Lower leg skin (tissue), 4 donors: ENCODE data around the gene LRIT1. TPM values are rescaled to one million over a fixed set of nuclear protein-coding genes. Genes with fewer than 3 reads are reported as not detected.
A peak's percentile ranks its signal among the peaks of the same experiment; 100 is the strongest.

ENCODE experiments used
- DNase-seq, 2 donors: peaks; one replicate each; pipeline ENCODE4 v3.0.0-alpha.2; 2019; ENCODE audit warnings: low spot score in 2 of 2
- H3K4me3 ChIP-seq: fragments of 200-600 bp; sonication (generic); 2 replicates; pipeline ENCODE4 v1.5.1; 2017; ENCODE audit warnings: mild to moderate bottlenecking, low read depth; ENCODE audit not compliant: poor library complexity, severe bottlenecking
- CTCF ChIP-seq, 3 donors: fragments of 450-650 bp; IDR thresholded peaks; one replicate each; pipeline ENCODE4 v1.5.1; 2016; ENCODE audit warnings: antibody characterized with exemption in 3 of 3, mild to moderate bottlenecking in 3 of 3, moderate library complexity in 2 of 3
- POLR2A ChIP-seq, 2 donors: fragments of 450-650 bp; IDR thresholded peaks; one replicate each; pipeline ENCODE4 v1.6.1; 2016 to 2017; ENCODE audit warnings: antibody characterized with exemption in 2 of 2, mild to moderate bottlenecking in 1 of 2, moderate library complexity in 1 of 2
- WGBS, 2 donors: methylation state at CpG; one replicate each; pipeline ENCODE4 v1.1.5; 2018; 5-methylcytosine and 5-hydroxymethylcytosine counted together
- intact Hi-C: fragments of 100-400 bp; cut with DNase I; formaldehyde crosslinking; loops from one replicate; pipeline ENCODE4 v1.15.0; 2023; ENCODE audit warnings: low total_unique reads
- total RNA-seq, 4 donors: library from RNA; depleted of rRNA; stranded (reverse); fragments of >200 nt; gene quantifications; one replicate each; pipeline ENCODE4 v1.1.0, GENCODE V29; 2016

LRIT1 gene
- total RNA-seq, 4 donors from 2014 or later, result 0.19 TPM; not detected in 3

GRCh38 chr10:84204122-84204521 lies 37.2 kb downstream of the LRIT1 start:
- WGBS, 2 donors, result 82 to 95% methylated on average over 3 to 4 of the region's 4 CpGs
- H3K4me3 ChIP-seq, result no peak overlapping the region
- no peak for DNase-seq
- intact Hi-C loops, result loop anchor here (5.0 kb wide), 1 partner anchor 52 kb away; no protein-coding TSS in a partner anchor
- TF ChIP-seq POLR2A (IDR thresholded peaks at IDR 0.05) (no peak), CTCF (IDR thresholded peaks at IDR 0.05) (no peak)

GRCh38 chr10:84202349-84202748 lies 39.0 kb downstream of the LRIT1 start:
- intact Hi-C loops, result loop anchor here (5.0 kb wide), 1 partner anchor 50 kb away; no protein-coding TSS in a partner anchor
- TF ChIP-seq CTCF (IDR thresholded peaks at IDR 0.05) (no peak), POLR2A (IDR thresholded peaks at IDR 0.05) (no peak)
- no peak overlapping the region for H3K4me3 ChIP-seq
- 83 to 89% methylated on average over 5 of the region's 5 CpGs for WGBS, 2 donors
- peak in 1 of 2 donors; percentile 82 for DNase-seq

- intact Hi-C loops, result loop anchor here (5.0 kb wide), 1 partner anchor 49 kb away; no protein-coding TSS in a partner anchor
- 84 to 95% methylated on average over 11 of the region's 11 CpGs for WGBS, 2 donors
- no peak overlapping the region for H3K4me3 ChIP-seq
- peak in 1 of 2 donors; percentile 79 for DNase-seq
- TF ChIP-seq CTCF (IDR thresholded peaks at IDR 0.05) (no peak), POLR2A (IDR thresholded peaks at IDR 0.05) (no peak)
Measured at GRCh38 chr10:84201682-84202081, 39.7 kb downstream of the LRIT1 start.

- TF ChIP-seq POLR2A (IDR thresholded peaks at IDR 0.05), result no peak
- TF ChIP-seq CTCF (IDR thresholded peaks at IDR 0.05), result no peak
- intact Hi-C loops, result loop anchor here (5.0 kb wide), 1 partner anchor 49 kb away; no protein-coding TSS in a partner anchor
- no peak overlapping the region for H3K4me3 ChIP-seq
- no peak for DNase-seq
- 63 to 76% methylated on average over 6 of the region's 6 CpGs for WGBS, 2 donors
Measured at GRCh38 chr10:84201244-84201606, 40.1 kb downstream of the LRIT1 start.

- WGBS, 2 donors, result 75 to 76% methylated on average over 9 to 10 of the region's 11 CpGs
- intact Hi-C loops, result loop anchor here (5.0 kb wide), 1 partner anchor 48 kb away; no protein-coding TSS in a partner anchor
- no peak overlapping the region for H3K4me3 ChIP-seq
- no peak for DNase-seq
- TF ChIP-seq POLR2A (IDR thresholded peaks at IDR 0.05), result no peak
- TF ChIP-seq CTCF (IDR thresholded peaks at IDR 0.05), result no peak
Measured at GRCh38 chr10:84200537-84201243, 40.7 kb downstream of the LRIT1 start.
